SHP77 (cell line): ENCODE measurements around the gene OBSCN.
A peak's percentile ranks its signal among the peaks of the same experiment; 100 is the strongest.

Experiments
- DNase-seq, 2 experiments: peaks; one replicate each; lab custom pipeline; 2025; lab: John Stamatoyannopoulos, UW

The OBSCN gene

GRCh38 chr1:228370439-228370940, 162.6 kb downstream of the OBSCN start:
- no peak for DNase-seq

- DNase-seq = peak in 1 of 2 experiments; percentile 32
Measured at GRCh38 chr1:228370941-228371740, 163.3 kb downstream of the OBSCN start.

GRCh38 chr1:228371741-228372182, 163.9 kb downstream of the OBSCN start:
- DNase-seq = no peak

- no peak for DNase-seq
Measured at GRCh38 chr1:228372183-228373003, 164.5 kb downstream of the OBSCN start.

- no peak for DNase-seq
Measured at GRCh38 chr1:228373004-228373680, 165.3 kb downstream of the OBSCN start.

- no peak for DNase-seq
Measured at GRCh38 chr1:228373681-228374571, 166.1 kb downstream of the OBSCN start.

GRCh38 chr1:228374711-228375577, 167.1 kb downstream of the OBSCN start:
- DNase-seq = no peak

GRCh38 chr1:228375578-228376261, 167.9 kb downstream of the OBSCN start:
- no peak for DNase-seq

- DNase-seq = no peak
Measured at GRCh38 chr1:228376262-228376628, 168.4 kb downstream of the OBSCN start.

- no peak for DNase-seq
Measured at GRCh38 chr1:228376651-228377631, 169.1 kb downstream of the OBSCN start.

GRCh38 chr1:228377664-228378089, 169.8 kb downstream of the OBSCN start:
- no peak for DNase-seq

- peak; percentile 45 to 71 for DNase-seq
Measured at GRCh38 chr1:228378090-228378872, 170.4 kb downstream of the OBSCN start.

GRCh38 chr1:228378873-228379460, 171.1 kb downstream of the OBSCN start:
- DNase-seq = no peak

GRCh38 chr1:228379666-228380065, 171.8 kb downstream of the OBSCN start:
- DNase-seq = no peak

GRCh38 chr1:228381356-228381755, 173.5 kb downstream of the OBSCN start:
- no peak for DNase-seq

- no peak for DNase-seq
Measured at GRCh38 chr1:228383773-228384172, 175.9 kb downstream of the OBSCN start.

- no peak for DNase-seq
Measured at GRCh38 chr1:228385232-228385631, 177.4 kb downstream of the OBSCN start.
